ENCODE data around the gene PAK1. TPM values are rescaled to one million over a fixed set of nuclear protein-coding genes. Genes with fewer than 3 reads are reported as not detected.
A peak's percentile ranks its signal among the peaks of the same experiment; 100 is the strongest.

PAK1 gene
- total and polyA plus RNA-seq, 9 of the 15 experiments (the other 6 are each of a cell fraction or from before 2014, with no cell fraction given): 0.52 to 11.7 (median 1.9) TPM

DNA sequence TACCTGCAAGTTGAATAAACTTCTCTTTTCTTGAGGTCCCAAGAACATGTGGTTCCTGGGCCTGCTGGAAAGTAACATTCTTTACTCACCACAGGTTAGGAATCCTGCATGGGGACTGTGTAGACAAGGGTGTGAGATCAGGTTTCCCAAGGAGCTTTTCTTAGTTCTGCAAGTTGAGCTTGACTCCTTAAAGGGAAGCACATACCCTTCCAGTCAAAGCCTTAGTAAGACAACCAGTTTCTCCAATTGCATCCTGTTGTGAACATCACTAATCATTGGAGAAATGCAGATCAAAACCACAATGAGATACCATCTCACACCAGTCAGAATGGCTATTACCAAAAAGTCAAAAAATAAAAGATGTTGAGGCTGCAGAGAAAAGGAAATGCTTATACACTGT, 48.3 kb upstream of the PAK1 start (continued):
- TF ChIP-seq, protein P1, sequence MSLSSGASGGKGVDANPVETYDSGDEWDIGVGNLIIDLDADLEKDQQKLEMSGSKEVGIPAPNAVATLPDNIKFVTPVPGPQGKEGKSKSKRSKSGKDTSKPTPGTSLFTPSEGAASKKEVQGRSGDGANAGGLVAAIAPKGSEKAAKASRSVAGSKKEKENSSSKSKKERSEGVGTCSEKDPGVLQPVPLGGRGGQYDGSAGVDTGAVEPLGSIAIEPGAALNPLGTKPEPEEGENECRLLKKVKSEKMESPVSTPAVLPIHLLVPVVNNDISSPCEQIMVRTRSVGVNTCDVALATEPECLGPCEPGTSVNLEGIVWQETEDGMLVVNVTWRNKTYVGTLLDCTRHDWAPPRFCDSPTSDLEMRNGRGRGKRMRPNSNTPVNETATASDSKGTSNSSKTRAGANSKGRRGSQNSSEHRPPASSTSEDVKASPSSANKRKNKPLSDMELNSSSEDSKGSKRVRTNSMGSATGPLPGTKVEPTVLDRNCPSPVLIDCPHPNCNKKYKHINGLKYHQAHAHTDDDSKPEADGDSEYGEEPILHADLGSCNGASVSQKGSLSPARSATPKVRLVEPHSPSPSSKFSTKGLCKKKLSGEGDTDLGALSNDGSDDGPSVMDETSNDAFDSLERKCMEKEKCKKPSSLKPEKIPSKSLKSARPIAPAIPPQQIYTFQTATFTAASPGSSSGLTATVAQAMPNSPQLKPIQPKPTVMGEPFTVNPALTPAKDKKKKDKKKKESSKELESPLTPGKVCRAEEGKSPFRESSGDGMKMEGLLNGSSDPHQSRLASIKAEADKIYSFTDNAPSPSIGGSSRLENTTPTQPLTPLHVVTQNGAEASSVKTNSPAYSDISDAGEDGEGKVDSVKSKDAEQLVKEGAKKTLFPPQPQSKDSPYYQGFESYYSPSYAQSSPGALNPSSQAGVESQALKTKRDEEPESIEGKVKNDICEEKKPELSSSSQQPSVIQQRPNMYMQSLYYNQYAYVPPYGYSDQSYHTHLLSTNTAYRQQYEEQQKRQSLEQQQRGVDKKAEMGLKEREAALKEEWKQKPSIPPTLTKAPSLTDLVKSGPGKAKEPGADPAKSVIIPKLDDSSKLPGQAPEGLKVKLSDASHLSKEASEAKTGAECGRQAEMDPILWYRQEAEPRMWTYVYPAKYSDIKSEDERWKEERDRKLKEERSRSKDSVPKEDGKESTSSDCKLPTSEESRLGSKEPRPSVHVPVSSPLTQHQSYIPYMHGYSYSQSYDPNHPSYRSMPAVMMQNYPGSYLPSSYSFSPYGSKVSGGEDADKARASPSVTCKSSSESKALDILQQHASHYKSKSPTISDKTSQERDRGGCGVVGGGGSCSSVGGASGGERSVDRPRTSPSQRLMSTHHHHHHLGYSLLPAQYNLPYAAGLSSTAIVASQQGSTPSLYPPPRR (CRISPR knock-in tag; IDR thresholded peaks at IDR 0.05; ENCODE audit: borderline replicate concordance): no peak
- TF ChIP-seq SIN3B (IDR thresholded peaks at IDR 0.05; ENCODE audit: low read depth) (no peak), ZNF174 (CRISPR knock-in tag; IDR thresholded peaks at IDR 0.05) (no peak)

DNA sequence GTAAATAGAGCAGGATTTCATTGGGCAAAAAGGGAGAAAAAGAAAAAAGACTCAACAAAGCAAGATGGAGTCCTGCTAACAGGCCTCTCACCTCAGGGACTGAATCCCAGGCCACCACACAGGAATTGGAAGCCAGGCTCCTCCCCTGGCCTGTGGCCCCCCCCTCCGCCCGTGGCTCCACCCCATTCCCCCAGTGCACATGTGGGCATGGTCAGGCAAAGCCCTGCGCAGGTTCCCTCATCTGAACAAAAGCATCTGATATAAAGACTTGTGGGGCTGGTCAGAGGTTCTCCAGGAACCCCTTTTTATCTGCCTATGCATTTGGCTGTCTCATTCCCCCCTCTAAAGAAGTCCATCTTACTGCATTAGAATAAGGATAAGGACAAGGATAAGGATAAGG, 46.0 kb upstream of the PAK1 start:
- Histone ChIP-seq H3K4me1 (replicated peaks in 1 of 2; ENCODE audit: control insufficient read depth in 2 of 2, insufficient read depth in 2 of 2, low read length in 2 of 2) (no peaks in the 10 kb centered on the region), H2AFZ (ENCODE audit: low read depth, low read length) (no peak overlapping the region), H3K9me1 (ENCODE audit: control insufficient read depth, insufficient read depth, low read length) (no peaks in the 10 kb centered on the region), H3K9me3 (replicated peaks; ENCODE audit: control insufficient read depth, insufficient read depth, low read depth, low read length) (no peaks in the 10 kb centered on the region), H3K79me2 (ENCODE audit: control insufficient read depth, insufficient read depth, low read length) (no peaks in the 10 kb centered on the region), H3K27me3 (ENCODE audit: control insufficient read depth in 2 of 2, insufficient read depth in 2 of 2, low read length in 2 of 2) (no peaks in the 10 kb centered on the region; a peak in 1 of 5 replicates), H3K4me2 (ENCODE audit: insufficient read depth, low read length) (no peak overlapping the region), H3K36me3 (ENCODE audit: control insufficient read depth, insufficient read depth, low read length) (no peaks in the 10 kb centered on the region), H4K20me1 (replicated peaks; ENCODE audit: control insufficient read depth, insufficient read depth, low read length) (no peaks in the 10 kb centered on the region), H3K9ac (ENCODE audit: insufficient read depth in 1 of 2, low read depth in 2 of 2, low read length in 2 of 2) (no peak overlapping the region), H3K4me3 (no peak overlapping the region), H3K27ac (ENCODE audit: extremely low read depth, low read depth, low read length) (no peak overlapping the region)
- in situ Hi-C loops (cut with MboI): no loop called here
- ChIA-PET POLR2A (no interaction called here), CTCF (ENCODE audit: low intra/inter-chr PET ratio) (no interaction called here)
- no peak for TF ChIP-seq HMG20B (CRISPR knock-in tag; IDR thresholded peaks at IDR 0.05)
- TF ChIP-seq NRF1 (conservative IDR thresholded peaks at IDR 0.05 in 1 of 2, IDR thresholded peaks at IDR 0.05 in 1 of 2): peak; percentile 54; a peak in 3 of 4 replicates
- intact Hi-C loops (cut with micrococcal nuclease): no loop called here
- FAIRE-seq (no peak), DNase-seq (ENCODE audit: extremely low read depth in 1 of 4, low spot score in 3 of 4) (peak in 2 of 4 experiments; percentile 36 to 43), ATAC-seq (peak; percentile 69)
- WGBS (ENCODE audit: insufficient coverage, low coverage, missing lambda C conversion rate): 0% methylated on average over 2 of the region's 3 CpGs
- no TSS peak for BruUV-seq (replicated peaks)
